Glutamatergic neuron (in vitro differentiated cells): ENCODE data around the gene SASH1. TPM values are rescaled to one million over a fixed set of nuclear protein-coding genes. Genes with fewer than 3 reads are reported as not detected.

ENCODE experiments used
- DNase-seq: peaks from one replicate; pipeline ENCODE4 v3.0.0; 2022
- H3K27ac Mint-ChIP-seq: one replicate; pipeline ENCODE4 v1.8.0; 2020; ENCODE audit warnings: mild to moderate bottlenecking, mixed read lengths, inconsistent platforms; ENCODE audit not compliant: unreplicated experiment
- H3K27me3 Mint-ChIP-seq: one replicate; pipeline ENCODE4 v1.8.0; 2020; ENCODE audit warnings: mild to moderate bottlenecking, moderate library complexity, mixed read lengths, inconsistent platforms; ENCODE audit not compliant: unreplicated experiment
- H3K36me3 Mint-ChIP-seq: one replicate; pipeline ENCODE4 v1.8.0; 2020; ENCODE audit warnings: mild to moderate bottlenecking, mixed read lengths, inconsistent platforms; ENCODE audit not compliant: unreplicated experiment
- H3K4me1 Mint-ChIP-seq: one replicate; pipeline ENCODE4 v1.8.0; 2020; ENCODE audit warnings: mild to moderate bottlenecking, low read depth, mixed read lengths, inconsistent platforms; ENCODE audit not compliant: unreplicated experiment
- H3K4me3 Mint-ChIP-seq: one replicate; pipeline ENCODE4 v1.8.0; 2020; ENCODE audit warnings: mild to moderate bottlenecking, mixed read lengths, inconsistent platforms; ENCODE audit not compliant: unreplicated experiment
- H3K9me3 Mint-ChIP-seq: one replicate; pipeline ENCODE4 v1.8.0; 2020; ENCODE audit warnings: mild to moderate bottlenecking, moderate library complexity, mixed read lengths, inconsistent platforms; ENCODE audit not compliant: unreplicated experiment
- total RNA-seq: library from RNA; stranded (reverse); fragmentation: NEBNext Ultra II Directional; extraction: Animal tissue kit (Norgen Biotek cat#: 25700); gene quantifications from one replicate; pipeline ENCODE4 v1.2.1, GENCODE V29; 2021; ENCODE audit not compliant: unreplicated experiment
- TF ChIP-seq, protein P1 (sequence below): fragments of 200-600 bp; sonication (generic); IDR thresholded peaks from one replicate; pipeline ENCODE4 v1.5.0; 2021; ENCODE audit not compliant: partially characterized antibody, unreplicated experiment

Gene SASH1
- total RNA-seq, 1 donor from 2014 or later = 5.0 TPM

DNA sequence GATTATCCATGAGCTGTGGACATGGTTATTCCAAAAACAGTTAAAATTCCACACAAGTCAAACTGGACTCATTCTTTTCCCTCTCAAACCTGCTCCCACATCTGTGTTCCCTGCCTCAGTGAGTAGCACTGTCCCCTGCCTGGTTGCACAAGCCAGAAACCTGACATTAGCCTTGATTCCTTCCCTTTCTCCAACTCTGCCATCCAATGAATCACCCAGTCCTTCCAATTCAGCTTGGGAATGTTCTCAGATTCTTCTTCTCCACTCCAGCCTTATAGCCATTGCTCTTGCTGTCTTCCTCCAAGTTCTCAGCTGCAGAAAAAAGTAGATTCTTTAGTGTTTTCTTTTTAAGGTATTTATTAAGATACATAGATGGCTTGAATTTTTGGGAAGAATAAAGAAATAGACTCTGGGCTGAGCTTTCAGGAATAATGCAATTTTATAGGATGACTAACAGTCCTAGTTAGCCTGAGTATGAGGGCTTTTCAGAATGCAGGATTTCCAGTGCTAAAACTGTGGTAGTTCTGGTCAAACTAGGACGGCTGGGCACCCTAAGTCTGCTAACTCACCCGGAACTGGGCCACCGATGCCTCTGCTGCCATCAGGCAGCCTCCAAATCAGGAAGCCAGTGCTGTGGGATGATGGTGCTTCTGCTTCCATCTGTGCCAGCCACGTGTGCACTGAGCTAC, 18.2 kb upstream of the SASH1 start:
- peaks cover 2% of the 10 kb centered on the region for H3K4me1 Mint-ChIP-seq
- H3K27me3 Mint-ChIP-seq = no peaks in the 10 kb centered on the region
- TF ChIP-seq, protein P1, sequence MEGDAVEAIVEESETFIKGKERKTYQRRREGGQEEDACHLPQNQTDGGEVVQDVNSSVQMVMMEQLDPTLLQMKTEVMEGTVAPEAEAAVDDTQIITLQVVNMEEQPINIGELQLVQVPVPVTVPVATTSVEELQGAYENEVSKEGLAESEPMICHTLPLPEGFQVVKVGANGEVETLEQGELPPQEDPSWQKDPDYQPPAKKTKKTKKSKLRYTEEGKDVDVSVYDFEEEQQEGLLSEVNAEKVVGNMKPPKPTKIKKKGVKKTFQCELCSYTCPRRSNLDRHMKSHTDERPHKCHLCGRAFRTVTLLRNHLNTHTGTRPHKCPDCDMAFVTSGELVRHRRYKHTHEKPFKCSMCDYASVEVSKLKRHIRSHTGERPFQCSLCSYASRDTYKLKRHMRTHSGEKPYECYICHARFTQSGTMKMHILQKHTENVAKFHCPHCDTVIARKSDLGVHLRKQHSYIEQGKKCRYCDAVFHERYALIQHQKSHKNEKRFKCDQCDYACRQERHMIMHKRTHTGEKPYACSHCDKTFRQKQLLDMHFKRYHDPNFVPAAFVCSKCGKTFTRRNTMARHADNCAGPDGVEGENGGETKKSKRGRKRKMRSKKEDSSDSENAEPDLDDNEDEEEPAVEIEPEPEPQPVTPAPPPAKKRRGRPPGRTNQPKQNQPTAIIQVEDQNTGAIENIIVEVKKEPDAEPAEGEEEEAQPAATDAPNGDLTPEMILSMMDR = no peak
- no peaks in the 10 kb centered on the region for H3K36me3 Mint-ChIP-seq
- H3K27ac Mint-ChIP-seq = no peak overlapping the region
- H3K9me3 Mint-ChIP-seq = no peaks in the 10 kb centered on the region
- no peak for DNase-seq
- H3K4me3 Mint-ChIP-seq = no peak overlapping the region

DNA sequence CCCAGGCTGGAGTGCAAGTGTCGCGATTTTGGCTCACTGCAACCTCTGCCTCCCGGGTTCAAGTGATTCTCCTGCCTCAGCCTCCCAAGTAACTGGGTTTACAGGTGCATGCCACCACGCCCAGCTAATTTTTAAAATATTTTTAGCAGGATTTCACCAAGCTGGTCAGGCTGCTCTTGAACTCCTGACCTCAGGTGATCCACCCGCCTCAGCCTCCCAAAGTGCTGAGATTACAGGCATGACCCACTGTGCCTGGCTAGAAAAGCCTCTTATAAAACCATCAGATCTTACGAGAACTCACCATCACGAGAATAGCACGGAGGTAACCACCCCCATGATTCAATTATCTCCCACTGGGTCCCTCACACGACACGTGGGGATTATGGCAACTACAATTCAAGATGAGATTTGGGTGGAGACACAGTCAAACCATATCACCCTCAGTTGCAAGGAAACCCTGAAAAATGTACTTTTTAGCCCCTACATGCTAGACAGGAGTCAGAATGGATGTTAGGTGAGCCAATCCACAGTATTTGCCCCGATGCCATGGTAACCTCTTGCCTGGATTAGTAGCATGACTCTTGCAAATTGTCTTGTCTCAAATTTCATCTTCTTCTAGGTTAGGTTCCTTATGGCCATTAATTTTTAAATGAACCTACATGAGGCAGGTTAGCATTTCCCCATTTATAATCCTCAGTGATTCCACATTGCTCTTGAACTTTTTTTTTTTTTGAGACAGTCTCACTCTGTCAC, 17.1 kb upstream of the SASH1 start:
- TF ChIP-seq, protein P1 = no peak
- Mint-ChIP-seq H3K4me3 (no peak overlapping the region), H3K36me3 (no peaks in the 10 kb centered on the region), H3K27me3 (no peaks in the 10 kb centered on the region), H3K4me1 (peaks cover 2% of the 10 kb centered on the region), H3K27ac (no peak overlapping the region), H3K9me3 (no peaks in the 10 kb centered on the region)
- no peak for DNase-seq

DNA sequence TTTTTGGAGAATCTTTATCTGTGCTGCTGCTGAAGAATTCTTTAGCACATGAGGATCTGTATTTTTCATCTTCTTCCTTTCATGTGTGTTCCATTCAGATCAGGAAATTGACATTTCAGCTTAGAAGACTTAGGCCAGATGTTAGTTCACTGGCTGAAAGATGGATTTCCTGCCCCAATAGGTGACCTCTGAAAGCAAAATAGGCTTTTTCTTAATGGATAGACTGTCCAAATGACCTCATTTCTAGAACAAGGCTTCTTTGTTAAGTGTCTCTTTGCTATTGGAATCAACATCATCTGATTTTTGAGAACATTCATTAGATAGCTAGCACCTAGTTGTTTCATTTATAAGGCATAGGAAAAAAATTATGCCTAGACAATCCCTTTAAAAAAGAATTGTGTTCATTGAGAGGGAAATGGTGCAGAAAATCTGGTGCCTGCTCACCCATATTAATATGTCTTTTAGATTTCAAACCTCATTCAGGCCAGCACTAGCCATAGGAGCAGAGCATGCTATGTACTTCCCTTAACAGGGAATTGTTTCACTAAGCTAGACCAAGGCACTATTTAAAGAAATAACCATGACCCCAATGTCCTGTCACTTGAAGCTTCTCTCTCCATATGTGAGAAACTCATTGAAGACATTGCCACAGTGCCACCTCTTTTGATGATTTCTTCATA, 13.6 kb upstream of the SASH1 start:
- H3K9me3 Mint-ChIP-seq = no peaks in the 10 kb centered on the region
- TF ChIP-seq, protein P1 = no peak
- no peaks in the 10 kb centered on the region for H3K27me3 Mint-ChIP-seq
- no peak overlapping the region for H3K27ac Mint-ChIP-seq
- H3K4me3 Mint-ChIP-seq = no peak overlapping the region
- peaks cover 2% of the 10 kb centered on the region for H3K4me1 Mint-ChIP-seq
- no peak for DNase-seq
- H3K36me3 Mint-ChIP-seq = no peaks in the 10 kb centered on the region

DNA sequence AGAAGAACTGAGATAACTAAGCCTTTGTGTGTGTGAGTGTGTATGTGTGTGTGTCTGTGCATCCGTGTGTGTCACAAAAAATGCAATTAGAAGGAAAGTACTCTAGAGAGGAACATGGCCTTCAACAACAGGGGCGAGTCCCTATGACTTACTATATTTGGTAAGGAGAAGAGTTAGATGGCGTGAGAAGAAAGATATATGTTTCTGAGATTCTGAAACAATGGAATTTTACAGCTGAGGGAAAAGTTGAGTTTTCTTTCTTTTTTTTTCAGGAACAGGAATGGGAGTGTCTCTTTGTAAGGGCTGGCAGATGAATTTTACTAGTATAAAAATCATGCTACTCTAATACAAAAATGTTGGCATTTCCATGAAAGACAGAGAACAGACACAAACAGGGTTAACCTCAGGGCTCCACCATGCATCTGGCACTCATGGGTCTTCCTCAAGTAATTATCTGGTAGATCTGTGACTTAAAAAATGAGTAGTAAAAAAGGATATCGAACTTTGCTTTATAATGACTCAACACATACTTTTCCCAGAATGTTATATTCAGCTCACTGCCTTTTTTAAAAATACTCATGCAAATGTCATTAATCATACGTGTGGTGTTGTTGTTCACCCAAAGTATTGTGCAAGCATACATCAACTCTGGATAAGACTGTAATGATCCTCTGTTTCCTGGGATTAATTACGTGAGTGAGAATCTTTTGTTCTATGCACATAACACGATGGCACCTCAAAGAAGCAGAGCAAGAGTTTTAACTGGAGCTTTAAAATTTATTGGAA, 12.8 kb upstream of the SASH1 start:
- no peak for DNase-seq
- H3K27ac Mint-ChIP-seq = no peak overlapping the region
- TF ChIP-seq, protein P1 = no peak
- H3K9me3 Mint-ChIP-seq = no peaks in the 10 kb centered on the region
- H3K4me3 Mint-ChIP-seq = no peak overlapping the region
- no peaks in the 10 kb centered on the region for H3K27me3 Mint-ChIP-seq
- H3K4me1 Mint-ChIP-seq = peaks cover 2% of the 10 kb centered on the region
- H3K36me3 Mint-ChIP-seq = no peaks in the 10 kb centered on the region
